ENCODE results near the gene GLT6D1.

The GLT6D1 gene

DNA sequence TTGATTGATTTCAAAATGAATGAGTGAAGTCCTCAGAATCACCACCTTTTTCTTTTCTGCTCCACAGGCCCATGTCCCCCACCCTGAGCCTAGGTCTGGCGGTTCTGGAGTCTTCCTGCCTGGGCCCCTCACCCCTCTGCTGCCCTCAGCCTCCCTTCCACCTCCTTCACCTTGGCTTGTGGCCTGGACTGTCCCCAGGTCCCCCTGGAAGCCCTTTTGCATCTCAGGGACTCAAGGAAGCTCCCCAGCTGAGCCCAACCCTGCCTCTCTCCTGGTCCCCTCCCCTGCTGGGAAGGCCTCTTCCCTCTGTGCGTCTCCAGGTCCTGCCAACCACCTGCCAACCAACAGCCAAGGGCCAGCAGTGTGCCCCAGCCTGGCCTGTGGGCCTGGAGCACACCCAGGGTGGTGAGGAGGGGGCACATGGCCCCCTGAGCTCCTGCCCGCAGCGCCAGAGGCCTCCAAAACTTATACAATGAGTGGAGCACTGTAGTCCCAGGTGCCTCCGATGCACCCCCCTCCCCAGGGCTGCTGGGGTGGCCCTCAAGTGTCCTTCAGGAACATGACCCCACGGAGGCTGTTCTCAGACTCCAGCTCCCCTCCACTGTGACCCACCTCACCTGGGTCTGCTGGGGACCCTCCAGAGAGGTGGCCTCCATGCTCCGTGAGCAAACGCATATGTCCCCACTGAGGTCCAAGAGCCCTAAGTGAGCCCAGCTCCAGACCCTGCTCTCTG, 20.3 kb downstream of the GLT6D1 start:
- DNase-seq (ENCODE audit: low read depth), result no peak
- H3K9ac ChIP-seq (ENCODE audit: low read length), result no peak overlapping the region
- no peak overlapping the region for H3K4me3 ChIP-seq (ENCODE audit: low read length)
- H3K27me3 ChIP-seq (replicated peaks; ENCODE audit: control insufficient read depth, insufficient read depth, low read length), result peaks cover 11% of the 10 kb centered on the region
- no peaks in the 10 kb centered on the region for H3K4me1 ChIP-seq (ENCODE audit: control insufficient read depth, insufficient read depth, low read length)
- no peaks in the 10 kb centered on the region for H3K36me3 ChIP-seq (ENCODE audit: control insufficient read depth, insufficient read depth, low read length, severe bottlenecking)
- H3K9me3 ChIP-seq (ENCODE audit: control insufficient read depth, low read length), result no peaks in the 10 kb centered on the region

DNA sequence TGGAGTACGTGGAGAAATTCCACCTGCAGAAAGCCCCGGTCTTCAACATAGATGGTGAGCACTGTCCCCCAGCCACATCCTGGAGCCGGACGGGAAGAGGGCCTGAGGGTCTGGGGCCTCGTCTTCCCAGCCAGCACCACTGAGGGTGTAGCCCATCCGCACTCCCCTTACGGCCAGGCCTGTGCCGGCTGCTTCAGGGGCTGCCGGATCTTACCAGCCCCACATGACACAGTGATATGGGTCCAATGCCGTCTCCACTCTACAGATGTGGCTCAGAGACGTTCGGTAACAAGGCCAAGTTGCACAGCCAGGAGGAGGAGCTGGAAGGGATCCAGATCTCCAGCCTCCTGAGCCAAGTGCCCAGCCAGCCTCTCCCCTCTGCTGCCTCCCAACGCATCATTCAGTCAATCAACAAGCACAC, 21.3 kb downstream of the GLT6D1 start:
- Histone ChIP-seq H3K9me3 (ENCODE audit: control insufficient read depth, low read length) (no peaks in the 10 kb centered on the region), H3K36me3 (ENCODE audit: control insufficient read depth, insufficient read depth, low read length, severe bottlenecking) (no peaks in the 10 kb centered on the region), H3K4me1 (ENCODE audit: control insufficient read depth, insufficient read depth, low read length) (no peaks in the 10 kb centered on the region), H3K27me3 (replicated peaks; ENCODE audit: control insufficient read depth, insufficient read depth, low read length) (peaks cover 12% of the 10 kb centered on the region), H3K9ac (ENCODE audit: low read length) (no peak overlapping the region), H3K4me3 (ENCODE audit: low read length) (no peak overlapping the region)
- DNase-seq (ENCODE audit: low read depth), result no peak

DNA sequence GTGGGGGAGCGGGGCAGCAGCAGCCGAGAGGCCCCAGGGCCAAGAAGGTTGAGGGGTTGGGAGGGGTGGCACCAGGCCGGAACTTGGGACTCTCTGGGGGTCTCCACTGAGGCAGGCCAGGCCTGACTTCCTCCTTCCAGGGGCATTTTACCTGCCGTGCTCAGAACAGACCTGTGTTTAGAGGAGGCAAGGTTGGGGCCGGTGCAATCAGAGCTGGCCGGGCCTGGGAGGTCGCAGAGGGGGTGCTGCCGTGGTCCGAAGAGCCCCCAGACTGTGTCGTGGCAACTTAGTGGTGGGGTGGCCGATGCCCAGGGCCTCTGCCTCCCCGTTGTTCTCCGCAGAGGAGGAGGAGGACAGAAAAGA, 21.8 kb downstream of the GLT6D1 start:
- DNase-seq (ENCODE audit: low read depth), result no peak
- Histone ChIP-seq H3K36me3 (ENCODE audit: control insufficient read depth, insufficient read depth, low read length, severe bottlenecking) (no peaks in the 10 kb centered on the region), H3K4me3 (ENCODE audit: low read length) (no peak overlapping the region), H3K9ac (ENCODE audit: low read length) (no peak overlapping the region), H3K27me3 (replicated peaks; ENCODE audit: control insufficient read depth, insufficient read depth, low read length) (peaks cover 17% of the 10 kb centered on the region), H3K9me3 (ENCODE audit: control insufficient read depth, low read length) (no peaks in the 10 kb centered on the region), H3K4me1 (ENCODE audit: control insufficient read depth, insufficient read depth, low read length) (no peaks in the 10 kb centered on the region)

DNA sequence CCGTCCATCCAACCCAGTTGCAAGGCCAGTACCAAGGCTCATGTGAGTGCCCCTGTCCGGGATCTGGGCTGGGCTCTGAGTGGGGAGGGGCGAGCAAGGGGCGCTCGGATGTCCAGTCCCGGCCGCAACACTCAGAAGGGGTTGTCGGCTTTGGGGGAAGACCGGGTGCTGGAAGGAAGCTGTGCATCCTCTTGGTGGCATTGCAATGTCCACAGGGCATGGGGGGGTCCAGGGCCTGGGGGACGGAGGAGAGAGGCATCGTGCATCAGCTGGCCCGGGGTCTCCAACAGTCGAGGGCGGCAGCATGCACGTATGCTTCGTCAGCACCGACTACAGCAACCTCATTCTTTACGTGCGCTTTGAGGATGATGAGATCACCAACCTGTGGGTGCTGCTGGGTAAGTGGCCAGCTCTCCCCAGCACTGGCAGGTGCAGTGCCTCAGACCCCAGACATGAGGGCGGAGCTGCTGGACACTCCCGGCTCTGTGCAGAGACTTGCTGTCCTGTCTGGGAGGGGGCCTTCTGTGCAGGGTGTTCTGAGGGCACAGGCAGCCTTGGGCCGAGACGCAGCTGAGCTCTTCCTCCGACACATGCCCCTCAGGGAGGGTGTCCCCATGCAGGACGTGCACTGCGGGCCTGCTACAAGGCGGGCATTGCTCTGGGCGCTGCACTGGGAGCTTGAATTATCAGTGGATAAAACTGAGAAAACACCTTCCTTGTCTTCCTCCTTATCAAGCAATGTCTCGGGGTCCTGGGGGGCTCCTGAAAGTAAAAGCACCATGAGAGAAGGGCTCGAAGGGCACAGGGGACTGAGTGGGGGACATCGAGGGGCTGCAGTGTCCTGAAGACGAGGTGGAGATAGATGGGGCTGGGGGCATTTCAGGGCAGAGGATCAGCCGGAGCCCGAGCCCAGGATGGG, 22.5 kb downstream of the GLT6D1 start:
- no peak for DNase-seq (ENCODE audit: low read depth)
- Histone ChIP-seq H3K36me3 (ENCODE audit: control insufficient read depth, insufficient read depth, low read length, severe bottlenecking) (no peaks in the 10 kb centered on the region), H3K4me3 (ENCODE audit: low read length) (no peak overlapping the region), H3K9ac (ENCODE audit: low read length) (no peak overlapping the region), H3K27me3 (replicated peaks; ENCODE audit: control insufficient read depth, insufficient read depth, low read length) (peaks cover 18% of the 10 kb centered on the region), H3K9me3 (ENCODE audit: control insufficient read depth, low read length) (no peaks in the 10 kb centered on the region), H3K4me1 (ENCODE audit: control insufficient read depth, insufficient read depth, low read length) (no peaks in the 10 kb centered on the region)

DNA sequence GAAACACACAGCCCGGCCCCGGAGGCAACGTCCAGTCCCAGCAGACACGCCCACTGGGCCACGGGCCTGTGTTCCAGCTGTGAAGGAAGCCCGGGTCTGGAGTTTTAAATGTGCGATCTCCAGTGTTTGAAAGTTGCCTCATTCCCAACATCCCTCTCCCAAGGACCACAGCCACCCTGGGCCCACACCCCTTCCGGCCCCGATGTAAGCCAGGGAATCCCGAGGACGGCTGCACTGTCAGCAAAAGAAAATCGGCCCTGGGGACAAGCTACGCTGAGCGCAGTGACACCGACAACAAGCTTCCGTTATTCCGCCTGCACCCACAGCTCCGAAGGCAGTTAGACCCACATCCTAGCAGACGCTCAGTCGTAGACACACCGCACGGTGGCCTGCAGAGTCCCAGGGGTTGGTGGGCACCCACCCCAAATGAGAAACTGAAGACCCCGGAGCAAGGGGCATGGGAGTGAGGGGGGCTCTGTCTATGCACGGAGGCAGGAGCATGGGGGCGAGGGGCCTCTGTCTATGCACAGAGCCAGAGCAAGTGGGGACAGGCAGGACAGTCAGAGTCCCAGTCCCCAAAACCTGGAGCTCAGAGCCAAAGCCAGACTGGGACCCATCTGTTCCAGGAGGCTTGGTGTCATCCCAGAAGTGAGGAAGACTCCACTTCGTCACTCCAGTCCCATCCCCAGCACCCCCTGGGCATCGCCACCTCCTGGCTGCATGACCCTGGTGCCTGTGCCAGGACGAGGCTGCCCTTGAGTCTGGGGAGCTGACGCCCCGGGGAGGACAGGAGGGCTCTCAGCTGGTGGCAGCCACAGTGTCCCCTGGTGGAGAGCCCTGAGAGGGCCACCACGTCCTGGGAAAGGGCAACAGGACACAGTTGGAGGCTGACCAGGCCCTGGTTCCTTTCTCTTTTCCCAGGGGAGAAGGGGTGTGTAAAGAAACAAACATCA, 23.4 kb downstream of the GLT6D1 start:
- H3K4me3 ChIP-seq (ENCODE audit: low read length), result no peak overlapping the region
- peaks cover 14% of the 10 kb centered on the region for H3K27me3 ChIP-seq (replicated peaks; ENCODE audit: control insufficient read depth, insufficient read depth, low read length)
- H3K4me1 ChIP-seq (ENCODE audit: control insufficient read depth, insufficient read depth, low read length), result no peaks in the 10 kb centered on the region
- DNase-seq (ENCODE audit: low read depth), result no peak
- H3K9ac ChIP-seq (ENCODE audit: low read length), result no peak overlapping the region
- no peaks in the 10 kb centered on the region for H3K36me3 ChIP-seq (ENCODE audit: control insufficient read depth, insufficient read depth, low read length, severe bottlenecking)
- no peaks in the 10 kb centered on the region for H3K9me3 ChIP-seq (ENCODE audit: control insufficient read depth, low read length)

DNA sequence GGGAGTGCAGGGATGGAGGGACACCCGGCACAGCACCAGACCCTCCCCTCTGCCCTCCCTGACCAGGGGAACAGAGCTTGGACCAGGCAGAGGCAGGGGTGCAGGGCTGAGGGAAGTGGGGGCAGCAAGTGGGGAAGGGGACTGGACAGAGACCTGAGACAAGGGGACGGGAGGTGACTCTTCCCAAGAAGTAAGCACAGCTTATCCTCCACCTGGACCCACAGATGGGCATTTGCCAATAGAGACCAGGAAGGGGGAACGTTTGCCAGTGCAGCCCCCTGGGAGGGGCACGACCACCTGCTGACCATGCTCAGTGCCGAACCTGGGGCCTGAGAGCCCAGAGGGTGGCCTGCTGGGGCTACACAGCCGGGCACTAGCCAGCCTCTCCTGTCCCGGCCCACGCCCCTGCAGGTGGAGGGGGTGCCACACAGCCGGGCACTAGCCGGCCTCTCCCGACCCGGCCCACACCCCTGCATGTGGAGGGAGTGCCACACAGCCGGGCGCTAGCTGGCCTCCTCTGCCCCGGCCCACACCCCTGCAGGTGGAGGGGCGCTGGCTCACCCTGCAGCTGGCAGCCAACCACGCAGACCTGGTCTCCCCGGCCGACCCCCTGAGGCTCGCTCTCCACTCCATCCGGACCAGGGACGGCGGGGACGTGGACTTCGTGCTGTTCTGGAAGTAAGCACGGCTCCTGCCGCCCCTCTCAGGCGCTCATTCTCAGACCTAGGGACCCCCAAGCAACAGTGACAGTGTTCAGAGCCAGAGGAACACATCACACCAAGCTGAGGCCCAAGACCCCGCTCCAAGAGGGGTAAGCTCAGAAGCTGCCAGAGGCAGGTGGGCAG, 24.3 kb downstream of the GLT6D1 start:
- Histone ChIP-seq H3K36me3 (ENCODE audit: control insufficient read depth, insufficient read depth, low read length, severe bottlenecking) (no peaks in the 10 kb centered on the region), H3K4me3 (ENCODE audit: low read length) (no peak overlapping the region), H3K9me3 (ENCODE audit: control insufficient read depth, low read length) (no peaks in the 10 kb centered on the region), H3K9ac (ENCODE audit: low read length) (no peak overlapping the region), H3K27me3 (replicated peaks; ENCODE audit: control insufficient read depth, insufficient read depth, low read length) (peaks cover 14% of the 10 kb centered on the region), H3K4me1 (ENCODE audit: control insufficient read depth, insufficient read depth, low read length) (no peaks in the 10 kb centered on the region)
- no peak for DNase-seq (ENCODE audit: low read depth)

DNA sequence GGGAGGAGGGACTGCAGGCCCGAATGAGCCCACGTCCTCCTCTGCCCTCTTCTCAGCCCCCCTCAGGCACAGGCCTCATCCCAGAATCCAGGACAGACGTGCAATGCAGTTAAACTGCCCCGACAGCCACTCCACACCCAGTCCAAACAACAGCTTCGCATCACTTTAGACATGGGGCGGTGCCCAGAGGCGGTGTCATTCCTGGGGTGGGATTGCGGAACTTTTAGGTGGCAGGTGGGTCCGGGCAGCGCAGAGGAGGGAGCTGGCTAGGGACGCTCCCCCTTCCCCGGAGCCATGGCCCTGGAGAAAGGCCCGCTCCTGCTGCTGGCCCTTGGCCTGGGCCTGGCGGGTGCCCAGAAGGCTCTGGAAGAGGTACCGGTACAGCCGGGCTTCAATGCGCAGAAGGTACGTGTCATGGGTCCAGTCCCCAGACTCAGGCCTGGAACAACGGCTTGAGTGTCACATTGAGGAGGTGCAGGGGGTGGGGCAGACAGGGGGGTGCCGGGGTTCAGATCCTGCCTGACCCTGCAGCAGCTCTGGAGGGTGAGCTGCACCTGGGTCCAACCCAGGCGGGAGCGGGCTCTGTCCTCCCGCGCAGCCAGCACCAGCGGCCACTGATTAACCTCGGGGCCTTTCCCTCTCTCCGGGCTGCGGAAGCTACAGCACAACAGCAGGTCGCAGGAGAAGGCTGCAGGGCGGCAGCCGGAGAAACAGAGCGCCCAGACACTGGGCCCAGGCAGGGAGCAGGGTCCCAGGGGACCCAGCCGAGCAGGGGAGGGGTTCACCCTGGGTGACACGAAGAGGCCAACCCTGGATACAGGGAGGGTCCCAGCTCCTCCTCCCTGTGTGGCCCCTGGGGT, 25.2 kb downstream of the GLT6D1 start:
- H3K4me1 ChIP-seq (ENCODE audit: control insufficient read depth, insufficient read depth, low read length), result no peaks in the 10 kb centered on the region
- no peak overlapping the region for H3K9ac ChIP-seq (ENCODE audit: low read length)
- no peaks in the 10 kb centered on the region for H3K9me3 ChIP-seq (ENCODE audit: control insufficient read depth, low read length)
- no peak overlapping the region for H3K4me3 ChIP-seq (ENCODE audit: low read length)
- no peak for DNase-seq (ENCODE audit: low read depth)
- H3K27me3 ChIP-seq (replicated peaks; ENCODE audit: control insufficient read depth, insufficient read depth, low read length), result peaks cover 17% of the 10 kb centered on the region
- no peaks in the 10 kb centered on the region for H3K36me3 ChIP-seq (ENCODE audit: control insufficient read depth, insufficient read depth, low read length, severe bottlenecking)

DNA sequence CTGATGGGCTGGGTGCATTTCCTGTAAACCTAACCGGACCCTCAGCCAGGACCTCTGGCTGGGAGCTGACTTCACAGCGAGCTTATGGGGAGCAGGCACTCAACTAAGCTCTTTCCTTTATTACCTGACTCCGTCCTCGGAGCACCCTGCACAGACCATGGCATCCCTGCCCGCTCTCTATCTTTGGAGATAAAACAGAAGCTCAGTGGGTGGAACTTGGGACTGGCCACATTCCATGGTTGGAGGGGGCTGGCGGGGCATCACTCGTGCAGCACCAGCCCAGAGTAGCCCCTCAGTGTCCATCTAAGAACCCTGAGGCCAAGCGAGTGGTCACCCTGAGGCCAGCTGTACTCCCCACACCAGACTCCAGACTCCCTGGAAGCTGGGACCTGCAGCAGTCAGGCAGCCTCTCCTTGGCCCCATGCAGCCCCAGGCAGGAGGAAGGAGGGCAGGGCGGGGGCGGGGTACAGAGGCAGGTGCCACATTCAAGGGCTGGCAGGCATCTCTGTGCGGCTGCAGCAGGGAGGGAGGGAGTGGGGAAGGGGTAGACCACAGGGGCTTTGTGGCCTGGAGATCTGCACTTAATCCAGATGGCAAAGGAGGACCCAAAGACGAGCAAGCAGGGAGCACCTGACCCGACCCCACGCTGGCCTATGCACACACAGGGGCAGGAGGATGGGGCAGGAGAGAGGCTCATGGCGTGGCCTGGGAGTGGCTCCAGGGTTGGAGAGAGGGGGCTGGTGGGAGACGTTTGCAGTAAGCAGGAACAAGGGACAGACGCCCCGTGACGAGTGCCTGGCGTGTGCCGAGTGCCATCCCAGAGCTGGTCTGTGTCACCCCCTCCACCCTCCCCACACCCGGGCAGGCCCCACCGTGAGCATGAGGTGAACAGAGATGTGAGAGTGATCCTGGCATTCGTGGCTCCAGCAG, 26.1 kb downstream of the GLT6D1 start:
- H3K36me3 ChIP-seq (ENCODE audit: control insufficient read depth, insufficient read depth, low read length, severe bottlenecking), result no peaks in the 10 kb centered on the region
- H3K27me3 ChIP-seq (replicated peaks; ENCODE audit: control insufficient read depth, insufficient read depth, low read length), result peaks cover 14% of the 10 kb centered on the region
- no peak for DNase-seq (ENCODE audit: low read depth)
- H3K9me3 ChIP-seq (ENCODE audit: control insufficient read depth, low read length), result no peaks in the 10 kb centered on the region
- no peaks in the 10 kb centered on the region for H3K4me1 ChIP-seq (ENCODE audit: control insufficient read depth, insufficient read depth, low read length)
- no peak overlapping the region for H3K9ac ChIP-seq (ENCODE audit: low read length)
- no peak overlapping the region for H3K4me3 ChIP-seq (ENCODE audit: low read length)

DNA sequence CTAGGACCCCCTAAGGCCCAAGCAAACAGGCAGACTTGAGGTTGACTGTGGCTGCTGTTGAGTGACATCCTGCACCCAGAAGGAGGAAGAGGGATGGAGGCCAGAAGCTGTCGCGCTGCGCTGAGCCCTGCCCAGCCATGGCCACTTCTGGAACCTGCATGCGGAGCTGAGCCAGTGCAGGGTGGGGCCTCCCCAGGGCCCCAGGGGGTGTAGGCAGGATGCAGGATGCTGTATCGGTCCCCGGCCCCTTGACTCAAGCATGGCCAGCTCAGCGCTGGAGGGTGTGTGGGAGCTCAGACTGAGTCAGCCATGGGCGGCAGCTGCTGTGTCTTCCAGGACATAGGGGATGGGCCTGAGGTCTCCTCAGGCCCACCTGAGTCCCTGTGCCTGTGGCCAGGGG, 26.9 kb downstream of the GLT6D1 start:
- H3K4me3 ChIP-seq (ENCODE audit: low read length), result no peak overlapping the region
- H3K27me3 ChIP-seq (replicated peaks; ENCODE audit: control insufficient read depth, insufficient read depth, low read length), result peaks cover 15% of the 10 kb centered on the region
- H3K4me1 ChIP-seq (ENCODE audit: control insufficient read depth, insufficient read depth, low read length), result no peaks in the 10 kb centered on the region
- H3K36me3 ChIP-seq (ENCODE audit: control insufficient read depth, insufficient read depth, low read length, severe bottlenecking), result no peaks in the 10 kb centered on the region
- no peak for DNase-seq (ENCODE audit: low read depth)
- H3K9me3 ChIP-seq (ENCODE audit: control insufficient read depth, low read length), result no peaks in the 10 kb centered on the region
- H3K9ac ChIP-seq (ENCODE audit: low read length), result no peak overlapping the region

All from adipocyte (in vitro differentiated cells).